NCI-H1417 treated with DMSO at 0.1 percent for 48 hours (cell line): Measurements from ENCODE around the gene BSN.

Experiments used
- DNase-seq: peaks from one replicate; lab custom pipeline; 2025; lab: John Stamatoyannopoulos, UW

The BSN gene

DNA sequence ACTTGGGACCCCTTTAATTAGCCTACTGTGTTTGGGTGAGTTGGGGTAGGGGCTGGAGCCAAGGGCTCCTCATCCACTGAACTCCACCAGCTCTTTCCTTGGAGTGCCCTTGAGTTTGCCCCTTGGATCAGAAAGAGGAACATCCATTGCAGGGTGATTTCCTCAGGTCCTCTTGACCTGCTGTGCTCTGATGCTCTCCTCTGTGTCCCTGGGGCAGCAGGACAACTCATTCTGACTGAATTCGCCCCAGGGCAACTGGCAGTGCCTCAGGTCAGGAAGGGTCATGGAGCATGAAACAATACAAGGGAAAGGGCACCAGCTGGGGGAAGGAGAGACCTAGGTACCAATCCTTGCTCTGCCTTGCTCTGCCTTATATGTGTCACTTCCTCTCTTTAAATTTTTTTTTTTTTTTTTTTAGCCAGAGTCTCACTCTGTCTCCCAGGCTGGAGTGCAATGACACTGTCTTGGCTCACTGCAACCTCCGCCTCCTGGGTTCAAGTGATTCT lies 47.8 kb downstream of the BSN start:
- no peak for DNase-seq

DNA sequence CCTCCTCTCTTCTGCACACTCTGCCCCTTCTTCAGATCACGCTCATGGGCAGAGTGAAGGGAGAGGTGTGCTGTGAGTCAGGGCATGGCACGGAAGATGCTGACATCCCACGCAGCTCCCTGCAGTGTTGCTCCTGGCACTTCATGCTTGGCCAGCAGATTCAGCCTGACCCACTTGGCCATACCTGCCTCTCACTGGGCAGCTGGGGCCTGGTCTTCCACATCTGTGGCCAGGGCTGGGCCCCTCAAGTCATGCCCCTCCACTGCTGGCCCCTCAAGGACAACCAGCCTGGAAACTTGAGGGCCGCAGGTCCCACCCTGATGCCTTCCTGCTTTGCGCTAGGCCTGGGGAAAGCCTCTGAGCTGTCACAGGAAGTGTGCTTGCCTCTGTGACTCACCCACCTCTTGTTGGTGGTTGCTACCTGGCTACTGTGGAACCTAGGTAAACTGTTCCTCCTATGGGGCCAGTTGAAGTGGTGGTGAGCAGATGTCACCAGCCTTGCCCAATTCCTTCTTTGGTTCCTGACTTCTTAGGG lies 48.7 kb downstream of the BSN start:
- no peak for DNase-seq

DNA sequence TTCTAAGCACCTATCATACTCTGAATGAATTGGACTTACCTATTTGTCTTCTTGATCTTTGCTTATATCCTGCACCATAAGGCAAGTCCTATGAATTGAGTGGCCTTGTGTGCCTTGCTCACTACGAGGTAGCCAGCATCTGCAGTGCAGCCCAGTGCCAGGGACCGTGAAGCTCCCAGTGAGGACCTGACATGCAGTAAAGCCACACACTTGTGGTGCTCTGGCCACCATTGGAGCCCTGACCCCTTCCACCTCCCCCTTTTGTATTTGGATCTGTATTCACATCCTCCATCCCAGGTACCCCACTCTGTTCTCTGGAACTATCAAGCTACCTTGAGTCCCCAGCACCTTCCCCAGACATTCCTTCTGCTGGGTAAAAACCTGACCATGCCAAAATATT lies 52.1 kb downstream of the BSN start:
- no peak for DNase-seq

DNA sequence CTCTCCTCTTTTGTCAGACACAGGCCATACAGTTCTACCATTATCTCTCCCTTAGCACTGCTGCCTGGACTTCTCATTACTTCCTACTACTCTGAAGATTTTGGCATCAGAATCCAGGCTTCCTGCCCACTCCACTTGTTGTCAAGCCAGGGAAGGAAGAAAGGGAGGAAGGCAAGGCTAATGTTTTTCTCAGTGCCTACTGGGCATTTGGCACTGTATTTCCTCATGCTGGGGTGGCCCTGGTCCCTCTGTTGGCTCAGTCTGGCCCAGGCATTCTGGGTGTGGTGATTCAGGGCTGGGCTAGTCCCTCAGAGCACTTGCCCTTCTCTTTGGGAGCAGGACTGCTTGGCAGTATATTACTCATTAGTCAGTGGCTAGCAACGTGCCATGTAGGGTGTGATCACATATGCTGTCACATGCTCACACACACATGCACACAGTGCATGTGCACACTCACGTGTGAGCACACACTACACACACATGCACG lies 52.9 kb downstream of the BSN start:
- DNase-seq, result no peak

DNA sequence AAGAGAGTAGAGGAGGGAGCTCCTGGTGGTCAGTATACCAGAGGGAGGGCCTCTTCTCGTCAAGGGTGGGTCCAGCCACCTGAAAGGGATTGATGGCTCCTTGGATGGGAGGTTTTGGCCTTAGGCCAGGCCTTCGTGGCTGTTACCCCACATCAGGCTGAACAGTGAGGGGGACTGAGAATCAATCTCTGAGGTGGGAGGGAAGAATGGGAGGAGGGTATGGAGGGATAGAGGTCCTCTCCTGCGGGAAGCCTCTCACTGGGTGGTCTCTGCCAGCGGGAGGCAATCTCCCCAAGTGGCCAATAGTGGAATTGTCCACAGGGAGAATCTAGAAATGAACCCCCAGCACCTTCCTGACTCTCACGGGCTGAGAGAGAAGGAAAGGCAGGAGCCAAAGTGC lies 53.5 kb downstream of the BSN start:
- DNase-seq, result no peak

DNA sequence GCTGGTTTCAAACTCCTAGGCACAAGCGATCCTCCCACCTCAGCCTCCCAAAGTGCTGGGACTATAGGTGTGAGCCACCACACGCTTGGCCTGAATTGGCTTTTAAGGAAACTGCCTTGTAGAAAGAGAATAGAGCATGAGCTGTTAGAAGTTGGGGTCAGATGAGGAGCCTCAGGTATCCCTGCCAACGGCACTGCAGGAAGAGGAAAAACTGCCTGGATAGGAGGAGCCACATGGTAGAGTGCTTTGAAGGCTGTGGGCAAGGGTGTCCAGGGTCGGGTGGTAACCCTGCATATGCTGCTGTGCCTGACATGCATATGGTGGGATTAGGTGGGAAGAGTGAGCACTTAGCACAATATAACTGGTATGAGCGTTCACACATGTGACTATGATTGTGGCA lies 55.0 kb downstream of the BSN start:
- no peak for DNase-seq

DNA sequence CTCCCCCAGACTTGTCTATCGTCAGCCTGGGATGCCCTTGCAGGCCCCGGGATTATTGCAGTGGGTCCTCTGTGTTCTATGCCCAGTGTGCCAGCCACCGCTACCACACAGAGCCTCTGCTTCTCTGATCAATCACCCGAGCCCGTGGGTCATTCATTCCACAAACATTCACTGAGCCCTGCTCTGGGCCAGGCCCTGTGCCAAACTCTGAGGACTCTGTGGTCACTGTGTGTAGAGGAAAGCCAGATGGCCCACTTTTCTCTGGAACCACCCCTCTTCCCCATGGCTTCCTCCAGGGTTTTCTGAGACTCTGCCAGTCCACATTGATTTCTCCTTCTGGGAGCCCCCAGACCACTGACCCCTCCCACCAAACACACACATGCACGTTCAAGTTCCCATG lies 55.5 kb downstream of the BSN start:
- DNase-seq, result no peak

DNA sequence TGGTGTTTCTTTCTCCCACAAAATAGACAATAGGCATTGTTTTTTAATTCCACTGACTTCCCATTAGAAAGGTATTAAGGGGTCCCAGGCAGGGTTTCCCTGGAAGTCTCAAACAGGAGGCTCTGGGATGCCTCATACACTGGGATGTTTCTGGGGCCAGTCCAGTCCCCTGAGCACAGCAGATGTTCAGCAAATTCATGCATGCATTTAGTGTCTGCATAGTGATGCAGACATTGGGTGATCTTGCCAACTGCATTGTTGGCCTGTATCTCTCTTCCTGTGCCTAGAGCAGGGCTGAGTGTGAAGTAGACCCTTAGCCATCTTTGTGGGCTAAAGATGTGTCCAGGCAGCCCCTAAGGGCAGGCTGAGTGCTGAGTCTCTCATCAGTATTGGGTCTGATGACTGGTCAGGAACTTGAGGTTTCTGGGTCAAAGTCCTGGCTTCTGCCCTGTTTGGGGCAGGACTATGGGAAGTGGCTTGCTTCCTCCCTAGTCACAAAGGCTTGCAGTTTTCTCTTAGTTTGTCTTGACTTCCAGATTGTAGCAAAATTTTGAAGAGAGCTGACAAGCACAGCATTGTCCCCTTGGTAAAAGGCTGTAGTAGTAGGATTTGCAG lies 56.5 kb downstream of the BSN start:
- DNase-seq, result no peak

DNA sequence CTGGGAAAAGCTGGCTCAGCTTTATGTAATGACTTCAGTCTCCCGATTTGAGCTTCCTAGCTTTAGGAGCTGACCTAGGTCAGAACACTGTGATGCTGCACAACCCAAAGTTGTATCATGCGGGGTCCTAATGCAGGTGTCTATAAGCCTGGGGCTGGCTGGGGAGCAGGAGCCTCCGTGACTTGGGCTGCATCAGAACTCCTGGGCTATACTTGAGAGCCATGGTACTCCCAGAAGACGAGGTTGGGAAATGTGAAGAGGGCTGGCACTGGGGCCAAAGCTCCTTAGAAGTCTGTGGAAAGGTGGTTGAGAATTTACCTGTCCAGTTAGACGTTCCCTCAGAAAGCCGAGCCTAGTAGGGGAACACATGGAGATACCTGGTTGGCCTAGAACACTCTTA lies 57.0 kb downstream of the BSN start:
- no peak for DNase-seq

DNA sequence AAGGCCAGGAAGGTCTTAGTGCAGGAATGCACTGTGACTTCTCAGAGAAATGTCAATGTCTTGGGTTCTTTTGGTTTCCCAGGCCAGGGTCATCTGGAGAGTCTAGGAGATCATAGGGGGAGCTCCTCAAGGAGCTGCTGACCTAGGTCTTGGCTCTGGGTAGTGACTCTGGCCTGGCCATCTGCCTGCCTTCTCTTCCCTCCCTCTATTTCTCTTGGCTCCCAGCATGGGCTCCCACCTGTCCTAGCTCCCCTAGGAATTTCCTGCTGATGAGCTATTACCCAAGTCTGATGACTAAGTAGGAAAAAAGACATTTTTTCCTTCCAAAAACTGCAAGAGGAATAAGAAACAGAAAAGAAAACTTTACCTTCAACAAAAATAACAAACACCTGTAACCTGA lies 57.4 kb downstream of the BSN start:
- no peak for DNase-seq

DNA sequence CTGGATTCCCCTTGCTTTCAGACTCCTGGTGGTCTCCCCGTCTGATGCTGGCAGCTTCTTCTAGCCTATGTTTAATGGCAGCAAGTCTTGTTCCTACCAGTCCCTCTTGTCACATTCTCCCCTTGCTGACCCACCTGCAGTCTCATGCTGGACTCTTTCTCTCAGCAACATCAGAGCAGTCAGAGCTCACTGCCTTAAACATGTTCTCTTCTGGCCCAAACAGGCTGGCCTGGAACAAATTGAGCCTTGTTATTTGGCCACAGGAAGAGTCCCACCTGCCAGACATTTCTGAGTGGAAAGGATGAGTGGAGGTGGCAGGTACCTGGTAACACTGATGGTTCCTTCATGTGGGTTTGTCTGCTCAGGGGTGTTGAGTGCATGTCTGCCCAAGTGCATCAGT lies 60.7 kb downstream of the BSN start:
- no peak for DNase-seq

DNA sequence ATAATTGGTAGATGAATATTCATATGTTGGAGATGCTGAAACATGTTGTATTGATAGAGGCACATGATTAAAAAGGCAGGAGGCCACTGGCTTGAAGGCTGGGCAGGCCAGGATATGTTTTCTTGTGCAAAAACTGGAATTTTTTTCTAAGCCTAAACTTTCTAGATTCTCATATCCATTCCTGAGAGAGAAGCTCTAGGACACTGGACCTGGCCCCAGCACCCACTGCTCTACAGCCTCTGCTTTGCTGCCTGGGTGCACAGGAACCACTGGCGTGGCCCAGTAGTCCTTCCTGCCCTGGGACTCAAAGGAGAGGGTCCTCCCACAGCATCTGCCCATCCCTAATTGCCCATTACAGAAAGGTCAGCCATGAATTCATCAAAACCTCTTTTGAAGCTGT lies 61.8 kb downstream of the BSN start:
- DNase-seq, result no peak

DNA sequence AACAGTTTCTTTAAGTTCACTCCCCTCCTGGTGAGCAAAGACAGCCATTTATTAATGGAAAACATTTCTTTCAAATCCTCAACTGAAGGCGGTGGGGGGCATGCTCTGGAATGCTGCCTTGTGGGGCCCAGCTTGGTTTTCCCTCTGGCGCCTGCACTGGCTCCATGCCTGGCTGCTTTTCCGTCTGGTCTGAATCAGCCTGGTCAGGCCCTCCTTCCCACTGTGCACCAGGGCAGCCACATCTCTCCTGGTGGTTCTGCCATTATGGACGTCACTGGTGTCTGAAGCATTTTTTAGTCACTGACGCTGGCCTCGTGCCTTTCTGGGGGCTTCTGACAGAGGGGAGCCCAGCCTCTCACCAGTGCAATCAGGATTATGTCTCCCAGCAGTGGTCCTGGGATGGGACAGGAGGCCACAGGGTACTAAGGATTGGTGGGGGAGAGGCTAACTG lies 62.2 kb downstream of the BSN start:
- no peak for DNase-seq

DNA sequence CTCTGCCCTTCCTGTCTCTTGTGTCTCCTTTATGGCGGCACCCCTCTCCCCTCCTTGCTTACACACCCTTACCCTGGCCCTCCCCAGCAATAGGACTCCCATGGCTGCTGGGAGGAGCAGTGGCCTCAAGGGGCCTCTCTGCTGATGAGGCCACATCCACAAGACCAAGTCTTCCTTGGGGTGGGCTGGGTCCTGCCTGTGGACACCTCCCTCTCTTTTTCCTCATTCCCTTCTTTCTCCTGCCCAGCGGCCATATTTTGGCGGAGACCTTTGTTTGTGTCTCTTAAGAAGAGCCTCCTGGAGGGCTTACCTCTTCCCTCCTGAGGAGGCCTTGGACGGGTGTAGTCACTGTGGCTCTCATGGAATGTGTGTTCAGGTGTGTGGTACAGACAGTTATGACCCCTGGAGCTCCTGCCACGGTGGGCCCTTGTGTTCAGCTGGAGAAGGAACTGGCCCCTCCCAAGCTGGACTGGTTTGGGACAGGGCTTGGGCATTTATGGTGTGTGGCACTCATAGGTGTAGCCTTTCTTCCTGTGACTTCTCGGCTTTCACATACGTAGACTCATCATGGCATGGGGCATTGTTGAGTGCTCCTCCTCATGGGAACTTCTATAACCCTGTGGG lies 63.2 kb downstream of the BSN start:
- no peak for DNase-seq

DNA sequence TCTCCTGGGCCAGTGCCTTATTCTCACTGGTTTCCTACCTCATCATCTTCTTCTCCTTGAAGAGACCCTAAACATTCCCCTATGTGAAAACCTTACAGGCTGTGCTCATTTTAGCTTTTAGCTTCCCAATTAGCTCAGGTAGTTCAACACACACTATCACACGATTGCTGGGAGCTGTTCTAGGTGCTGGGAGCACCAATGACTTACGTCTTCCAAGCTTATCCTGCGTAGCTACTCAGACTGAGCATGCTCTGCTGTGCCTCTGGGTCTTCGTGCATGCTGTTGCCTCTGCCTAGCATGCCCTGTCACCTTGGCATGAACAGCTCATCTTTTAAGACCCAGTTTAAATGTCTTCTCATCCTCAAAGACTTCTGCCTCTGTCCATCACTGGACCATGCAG lies 64.1 kb downstream of the BSN start:
- no peak for DNase-seq

DNA sequence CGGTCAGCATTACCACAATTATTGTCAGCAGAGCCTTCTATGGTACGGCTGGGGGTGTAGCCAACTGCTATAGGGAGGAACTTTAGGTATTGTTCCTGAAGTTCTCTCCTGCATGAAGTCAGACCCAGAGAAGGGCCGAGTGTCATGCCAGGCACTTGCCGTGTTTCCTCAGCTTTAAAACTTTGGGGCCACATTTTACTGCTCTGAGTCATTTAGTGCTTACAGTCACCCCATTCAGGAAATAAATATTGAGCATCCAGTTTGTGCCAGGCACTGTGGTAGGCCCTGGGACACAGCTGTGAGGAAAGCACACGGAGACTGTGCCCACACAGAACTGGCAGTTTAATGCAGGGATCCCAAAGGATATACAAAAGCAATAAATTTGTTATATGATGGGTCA lies 65.4 kb downstream of the BSN start:
- DNase-seq, result no peak

DNA sequence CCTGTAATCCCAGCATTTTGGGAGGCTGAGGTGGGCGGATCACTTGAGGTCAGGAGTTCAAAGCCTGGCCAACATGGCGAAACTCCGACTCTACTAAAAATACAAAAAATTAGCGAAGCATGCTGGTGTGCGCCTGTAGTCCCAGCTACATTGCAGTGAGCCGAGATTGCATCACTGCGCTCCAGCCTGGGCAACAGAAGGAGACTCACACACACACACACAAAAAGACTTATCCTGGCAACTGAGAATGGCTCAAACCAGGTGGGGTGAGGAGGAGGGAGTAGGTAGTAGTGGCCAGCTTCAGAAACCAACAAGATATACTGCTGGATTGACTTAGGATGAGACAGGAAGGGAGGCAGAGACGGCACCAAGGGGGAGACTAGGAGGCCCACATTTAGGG lies 66.5 kb downstream of the BSN start:
- no peak for DNase-seq

DNA sequence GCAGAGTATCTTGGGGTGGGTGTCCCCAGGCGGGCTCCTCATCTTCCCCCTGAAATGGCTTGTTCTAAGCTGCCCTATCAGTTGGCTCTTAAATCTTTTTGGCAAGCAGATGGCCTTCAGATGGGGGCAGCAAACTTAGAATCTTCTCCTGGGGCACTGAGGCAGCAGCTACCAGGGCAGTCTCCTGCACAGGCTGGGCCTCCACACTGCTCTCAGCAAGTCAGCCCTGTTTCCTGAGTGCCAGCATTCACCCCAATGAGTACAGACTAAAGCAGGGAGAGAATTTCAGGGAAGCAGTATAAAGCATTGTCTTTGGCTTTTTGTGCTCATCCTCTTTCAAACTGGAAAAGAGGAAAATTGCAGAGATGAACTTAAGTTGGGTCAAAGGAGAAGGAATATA lies 68.8 kb downstream of the BSN start:
- no peak for DNase-seq

DNA sequence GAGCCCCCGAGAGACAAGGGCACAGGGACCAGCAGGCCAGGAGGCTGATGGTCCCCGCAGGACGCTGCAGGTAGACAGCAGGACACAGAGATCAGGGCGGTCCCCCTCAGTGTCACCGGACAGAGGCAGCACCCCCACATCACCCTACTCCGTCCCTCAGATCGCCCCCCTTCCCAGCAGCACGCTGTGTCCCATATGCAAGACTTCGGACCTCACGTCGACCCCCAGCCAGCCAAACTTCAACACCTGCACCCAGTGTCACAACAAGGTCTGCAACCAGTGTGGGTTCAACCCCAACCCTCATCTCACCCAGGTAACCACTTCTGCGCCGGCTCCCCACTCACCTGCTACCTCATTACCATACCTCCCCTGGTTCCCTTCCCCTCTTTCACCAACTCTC lies 70.8 kb downstream of the BSN start:
- DNase-seq, result no peak

DNA sequence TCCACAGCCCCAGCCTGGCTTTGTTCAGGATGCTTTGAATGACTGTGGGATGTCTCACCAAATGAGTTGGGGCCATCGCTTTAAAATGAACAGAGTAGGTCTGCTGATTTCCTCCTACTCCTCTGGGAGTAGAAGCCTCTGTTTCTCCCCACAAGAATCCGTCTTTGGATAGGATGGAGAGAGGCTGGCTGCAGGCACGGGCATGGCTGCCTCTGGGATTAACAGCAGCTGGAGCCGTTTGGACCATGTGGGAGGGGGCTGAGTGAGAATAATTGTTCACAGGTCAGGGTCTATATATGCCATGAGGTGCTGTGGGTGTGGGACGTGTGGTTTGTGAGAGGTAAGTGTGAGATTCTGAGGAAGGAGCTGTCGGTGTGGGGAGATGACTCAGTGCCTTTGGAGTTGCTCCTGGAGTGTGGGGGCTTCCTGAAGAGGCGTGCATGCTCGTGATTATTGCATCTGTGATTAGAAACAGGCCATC lies 71.9 kb downstream of the BSN start:
- DNase-seq, result no peak

DNA sequence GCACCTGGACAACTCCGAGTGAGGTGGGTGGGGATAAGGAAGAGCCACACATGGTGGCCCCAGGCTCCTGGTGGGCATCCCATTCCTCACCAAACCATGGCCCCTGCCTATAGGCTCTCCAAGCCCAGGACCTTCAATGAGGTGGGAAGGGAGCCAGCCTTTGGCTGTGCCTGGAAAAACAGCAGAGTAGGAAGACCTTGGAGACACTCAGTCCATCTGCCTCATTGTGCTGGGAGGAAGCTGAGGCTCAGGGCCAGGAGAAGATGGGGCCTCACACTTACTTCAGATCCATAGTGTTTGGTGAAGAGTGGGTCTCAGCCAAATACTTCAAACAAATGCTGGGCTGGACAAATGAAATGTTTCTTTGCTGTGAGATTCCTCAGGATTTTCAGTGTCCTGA lies 72.5 kb downstream of the BSN start:
- DNase-seq, result no peak

DNA sequence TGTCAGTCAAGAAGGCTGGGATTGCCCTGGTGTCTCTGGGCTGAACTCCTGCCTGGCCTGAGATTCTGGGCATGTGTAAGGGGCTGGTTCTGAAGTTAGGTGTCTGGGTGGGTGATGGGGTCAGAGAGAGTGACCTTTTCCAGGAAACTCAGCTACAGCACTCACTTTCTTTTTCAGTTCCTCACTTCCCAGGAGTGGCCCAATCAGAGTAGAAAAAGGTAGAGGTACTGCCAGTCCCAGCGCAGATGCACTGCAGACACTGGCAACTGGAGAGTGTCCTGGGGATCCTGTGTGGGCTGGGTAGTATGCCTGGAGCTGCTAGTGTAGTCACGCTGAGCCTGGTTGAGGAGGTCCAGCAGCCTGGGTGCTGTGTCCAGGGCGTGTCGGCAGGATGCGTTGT lies 73.4 kb downstream of the BSN start:
- DNase-seq, result no peak

DNA sequence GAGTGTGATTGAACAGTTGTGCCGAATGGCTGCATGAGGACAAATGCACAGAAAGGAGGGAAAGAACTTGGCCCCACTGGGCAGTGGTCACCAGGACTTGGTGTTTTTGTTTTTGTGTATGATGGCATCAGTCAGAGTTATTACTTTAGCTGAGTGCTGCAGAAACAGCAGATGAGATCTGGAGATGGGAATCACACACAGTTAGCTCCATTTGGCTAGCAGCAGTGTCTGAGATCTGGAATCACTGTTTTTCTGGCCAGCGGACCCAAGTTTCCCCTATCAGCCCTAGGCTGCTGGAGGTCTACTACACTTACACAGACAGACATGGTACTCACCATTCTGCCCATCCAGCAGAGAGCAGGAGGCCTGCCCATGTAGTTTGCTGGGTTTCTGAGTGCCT lies 74.0 kb downstream of the BSN start:
- DNase-seq, result no peak

DNA sequence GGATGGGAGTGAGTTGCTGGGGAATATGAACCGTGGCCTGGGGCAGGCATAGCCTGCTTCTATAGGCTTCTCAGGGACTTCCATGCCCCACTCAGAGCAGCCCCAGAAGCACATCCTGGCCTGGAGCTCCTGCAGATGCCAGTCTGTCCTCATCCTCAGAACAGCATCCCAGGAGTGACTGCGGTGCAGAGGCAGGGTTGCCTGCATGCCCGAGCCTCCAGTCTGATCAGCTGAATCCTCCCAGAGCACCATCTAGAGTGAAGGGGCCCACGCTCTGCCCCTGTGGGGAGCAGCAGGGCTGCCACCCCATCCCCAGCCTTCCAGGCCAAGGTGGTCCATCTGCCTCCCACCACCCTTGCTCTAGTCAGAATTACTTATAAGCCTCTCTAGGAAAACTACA lies 75.2 kb downstream of the BSN start:
- no peak for DNase-seq
